ENCODE measurements around the gene KISS1.
A peak's percentile ranks its signal among the peaks of the same experiment; 100 is the strongest.

KISS1 gene

GRCh38 chr1:204152310-204153044 lies 43.8 kb downstream of the KISS1 start:
- DNase-seq (ENCODE audit: low read depth) = no peak
- H3K4me3 ChIP-seq (ENCODE audit: low read depth, low read length) = peak overlapping the region; percentile 41
- TF ChIP-seq CTCF (IDR thresholded peaks at IDR 0.05; ENCODE audit: control insufficient read depth, extremely low read depth, insufficient read depth) = no peak

GRCh38 chr1:204151552-204152309 lies 44.6 kb downstream of the KISS1 start, which contains the start of gene ETNK2:
ETNK2 (minus strand) TSS chr1:204152044; CDS start chr1:204151852, 192 bp downstream.
- TF ChIP-seq CTCF (IDR thresholded peaks at IDR 0.05; ENCODE audit: control insufficient read depth, extremely low read depth, insufficient read depth) = no peak
- peak within 1 kb of the TSS; percentile 41 for H3K4me3 ChIP-seq (ENCODE audit: low read depth, low read length)
- no peak for DNase-seq (ENCODE audit: low read depth)

DNA sequence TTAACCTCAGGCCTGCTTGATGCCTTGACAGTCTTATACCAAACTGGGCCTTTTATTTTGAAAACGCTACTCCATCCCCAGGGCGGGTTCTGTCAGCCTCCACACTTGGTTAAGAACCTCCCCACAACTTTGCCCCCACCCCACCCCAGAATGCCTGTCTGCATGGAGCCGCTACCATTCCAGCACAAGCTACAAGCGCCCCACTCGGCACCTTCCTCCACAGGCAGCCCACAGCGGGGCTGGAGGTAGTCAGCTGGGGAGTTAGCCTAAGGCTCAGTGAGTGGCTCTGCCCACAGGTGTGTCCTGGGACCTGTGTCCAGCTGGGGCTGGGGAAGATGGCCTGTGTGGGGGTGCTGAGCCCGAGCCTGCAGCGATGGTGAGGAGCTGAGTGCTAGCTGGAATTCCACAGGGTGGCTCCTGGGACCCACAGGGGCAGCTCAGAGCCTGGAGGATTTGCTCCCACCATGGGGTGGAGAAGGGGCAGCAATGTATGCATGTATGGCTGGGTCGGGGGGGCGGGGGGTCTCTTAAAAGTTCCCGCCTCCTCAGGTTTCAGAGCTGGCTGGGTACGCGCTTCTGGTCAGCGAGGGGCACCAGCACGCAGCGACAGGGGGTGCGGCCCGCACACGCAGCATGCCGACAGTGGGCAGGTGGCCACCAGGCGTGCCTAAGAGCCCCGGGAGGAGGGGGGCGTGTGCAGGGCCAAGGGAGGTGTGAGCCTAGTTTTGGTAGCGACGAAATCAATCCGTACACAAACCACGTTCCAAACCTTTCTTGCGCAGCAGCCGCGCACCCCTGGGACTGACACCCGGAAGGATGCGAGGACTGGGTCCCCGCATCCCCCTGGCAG lies 45.4 kb downstream of the KISS1 start:
- no peak overlapping the region for H3K4me3 ChIP-seq (ENCODE audit: low read depth, low read length)
- no peak for DNase-seq (ENCODE audit: low read depth)
- TF ChIP-seq CTCF (IDR thresholded peaks at IDR 0.05; ENCODE audit: control insufficient read depth, extremely low read depth, insufficient read depth) = no peak

DNA sequence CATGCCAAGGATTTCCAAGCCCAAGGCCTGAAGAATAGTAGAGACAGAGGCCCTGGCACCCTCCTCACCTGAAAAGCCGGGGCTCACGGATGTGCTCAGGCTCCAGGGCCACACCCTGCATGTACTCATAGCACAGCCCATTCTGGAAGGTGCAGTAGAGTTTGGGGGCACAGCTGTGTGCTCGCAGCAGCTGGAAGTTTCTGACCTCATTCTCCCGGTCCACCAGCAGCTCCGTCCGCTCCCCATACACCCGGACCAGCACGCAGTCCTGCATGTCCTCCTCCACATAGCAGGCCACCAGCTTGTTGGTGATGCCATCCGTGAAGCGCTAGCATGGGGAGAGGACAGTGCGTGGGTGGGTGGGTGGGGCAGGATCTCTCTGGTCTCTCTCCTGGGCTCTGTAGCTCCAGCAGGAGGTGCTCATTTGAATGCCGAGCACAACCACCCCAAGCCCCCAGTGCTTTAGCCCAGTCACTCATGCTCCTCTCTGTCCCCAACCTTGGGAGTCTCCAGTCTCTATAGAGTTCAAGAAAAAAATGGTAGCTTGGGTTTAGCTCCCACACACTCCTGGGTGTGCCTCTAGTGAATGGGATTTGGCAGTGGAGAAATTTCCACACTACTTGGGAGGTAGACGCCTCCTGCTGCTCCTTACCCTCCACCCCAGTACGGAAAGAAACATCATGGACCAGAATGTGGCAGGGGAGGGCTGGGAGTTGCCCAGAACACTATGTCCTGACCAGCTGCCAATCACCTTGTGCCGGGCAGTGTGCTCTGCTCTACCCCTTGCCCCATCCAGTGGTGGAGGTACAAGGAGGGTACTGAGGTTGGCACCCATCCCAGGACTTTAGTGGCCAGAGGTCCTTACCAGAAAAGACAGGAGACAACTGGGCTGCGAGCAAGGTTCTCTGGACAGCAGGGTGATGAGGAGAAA lies 46.4 kb downstream of the KISS1 start:
- TF ChIP-seq CTCF (IDR thresholded peaks at IDR 0.05; ENCODE audit: control insufficient read depth, extremely low read depth, insufficient read depth) = no peak
- H3K4me3 ChIP-seq (ENCODE audit: low read depth, low read length) = no peak overlapping the region
- no peak for DNase-seq (ENCODE audit: low read depth)

- no peak overlapping the region for H3K4me3 ChIP-seq (ENCODE audit: low read depth, low read length)
- peak; percentile 75 for DNase-seq (ENCODE audit: low read depth)
- TF ChIP-seq CTCF (IDR thresholded peaks at IDR 0.05; ENCODE audit: control insufficient read depth, extremely low read depth, insufficient read depth) = no peak
Observed at GRCh38 chr1:204149107-204149506, 47.2 kb downstream of the KISS1 start.
